Measurements from ENCODE around the gene RANBP17.
"Not testable (repeated sequence)": the region's sequence is repeated elsewhere in the genome, so short reads cannot be mapped to it uniquely, and the experiment has no call there.

RANBP17 gene

DNA sequence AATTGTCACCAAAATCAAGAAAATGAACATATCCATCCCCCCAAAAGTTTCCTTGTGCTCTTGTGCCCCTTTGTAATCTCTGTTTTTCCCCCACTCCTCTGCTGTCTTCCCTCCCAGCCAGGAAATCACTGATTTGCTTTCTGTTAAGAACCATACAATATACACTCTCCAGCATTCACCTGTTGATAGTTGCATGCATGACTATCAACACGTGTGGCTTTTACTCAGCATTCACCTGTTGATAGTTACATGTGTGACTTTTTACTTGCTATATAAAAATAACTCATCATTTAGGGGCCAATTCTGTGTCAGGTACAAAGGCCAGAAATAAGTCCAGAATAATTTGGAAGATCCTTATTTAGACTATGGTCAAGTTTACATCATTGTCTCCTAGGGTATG lies 6.0 kb downstream of the RANBP17 start:
- DNase-seq: no peak

DNA sequence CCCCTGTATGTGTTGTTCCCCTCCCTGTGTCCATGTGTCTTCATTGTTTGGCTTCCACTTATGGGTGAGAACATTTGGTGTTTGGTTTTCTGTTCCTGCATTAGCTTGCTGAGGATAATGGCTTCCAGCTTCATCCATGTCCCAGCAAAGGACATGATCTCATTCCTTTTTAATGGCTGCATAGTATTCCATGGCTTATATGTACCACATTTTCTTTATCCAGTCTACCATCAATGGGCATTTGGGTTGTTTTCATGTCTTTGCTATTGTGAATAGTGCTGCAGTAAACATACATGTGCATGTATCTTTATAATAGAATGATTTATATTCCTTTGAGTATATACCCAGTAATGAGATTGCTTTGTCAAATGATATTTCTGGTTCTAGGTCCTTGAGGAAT lies 8.6 kb downstream of the RANBP17 start:
- DNase-seq: not testable (repeated sequence)

DNA sequence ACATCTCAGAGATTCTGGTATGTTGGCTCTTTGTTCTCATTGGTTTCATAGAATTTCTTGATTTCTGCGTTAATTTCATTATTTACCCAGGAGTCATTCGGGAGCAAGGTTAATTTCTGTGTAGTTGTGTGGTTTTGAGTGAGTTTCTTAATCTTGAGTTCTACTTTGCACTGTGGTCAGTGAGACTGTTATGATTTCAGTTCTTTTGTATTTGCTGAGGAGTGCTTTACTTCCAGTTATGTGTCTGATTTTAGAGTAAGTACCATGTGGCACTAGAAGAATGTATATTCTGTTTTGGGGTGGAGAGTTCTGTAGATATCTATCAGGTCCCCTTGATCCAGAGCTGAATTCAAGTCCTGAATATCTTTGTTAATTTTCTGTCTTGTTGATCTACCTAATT lies 12.2 kb downstream of the RANBP17 start:
- no peak for DNase-seq

DNA sequence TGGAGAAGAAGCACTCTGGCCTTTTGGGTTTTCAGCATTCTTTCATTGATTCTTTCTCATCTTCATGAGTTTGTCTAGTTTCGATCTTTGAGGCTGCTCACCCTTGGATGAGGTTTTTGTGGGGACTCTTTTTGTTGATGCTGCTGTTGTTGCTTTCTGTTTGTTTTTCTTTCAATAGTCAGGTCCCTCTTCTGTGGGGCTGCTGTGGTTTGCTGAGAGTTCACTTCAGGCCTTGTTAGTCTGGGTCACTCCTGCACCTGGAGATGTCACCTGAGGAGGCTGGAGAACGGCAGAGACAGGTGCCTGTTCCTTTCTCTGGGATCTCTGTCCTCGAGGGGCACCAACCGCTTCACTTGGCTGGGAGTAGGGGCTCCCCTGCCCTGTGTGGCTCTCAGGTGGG lies 14.0 kb downstream of the RANBP17 start:
- DNase-seq: no peak

DNA sequence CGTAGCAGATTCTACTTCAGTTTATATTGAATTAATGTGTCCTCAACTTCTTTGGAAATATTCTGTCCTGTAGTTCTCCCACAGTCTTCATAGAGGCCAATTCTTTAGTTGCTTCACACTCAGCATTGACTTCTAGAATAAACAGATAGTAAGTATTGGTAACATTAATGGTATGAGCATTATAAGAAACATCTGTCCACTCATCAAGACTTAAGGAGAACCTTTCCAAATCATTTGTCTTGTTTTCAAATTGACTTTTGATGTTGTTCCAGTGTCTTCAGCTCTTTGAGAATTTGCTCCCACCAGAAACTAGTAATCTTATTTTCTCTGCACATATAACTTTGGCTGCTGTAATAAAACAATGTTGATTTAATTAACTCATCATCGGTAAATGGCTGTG lies 18.3 kb downstream of the RANBP17 start:
- DNase-seq: no peak

DNA sequence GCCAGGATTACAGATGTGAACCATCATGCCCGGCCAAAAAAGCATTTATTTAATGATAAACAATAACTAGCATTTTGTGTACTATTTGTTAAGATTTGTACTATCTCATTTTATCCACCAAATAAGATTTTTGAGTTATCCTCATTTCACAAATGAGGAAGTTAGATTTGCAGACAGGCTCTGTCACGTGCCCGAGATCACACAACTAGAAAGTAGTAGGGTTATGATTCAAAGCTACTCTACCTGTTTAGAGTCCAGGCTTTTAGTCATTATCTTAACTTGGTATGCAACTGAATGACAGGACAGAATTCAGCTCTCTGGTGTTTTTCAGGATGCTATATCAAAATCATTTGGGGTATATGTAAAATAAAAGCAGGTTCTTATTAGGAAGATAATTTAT lies 20.5 kb downstream of the RANBP17 start:
- no peak for DNase-seq

DNA sequence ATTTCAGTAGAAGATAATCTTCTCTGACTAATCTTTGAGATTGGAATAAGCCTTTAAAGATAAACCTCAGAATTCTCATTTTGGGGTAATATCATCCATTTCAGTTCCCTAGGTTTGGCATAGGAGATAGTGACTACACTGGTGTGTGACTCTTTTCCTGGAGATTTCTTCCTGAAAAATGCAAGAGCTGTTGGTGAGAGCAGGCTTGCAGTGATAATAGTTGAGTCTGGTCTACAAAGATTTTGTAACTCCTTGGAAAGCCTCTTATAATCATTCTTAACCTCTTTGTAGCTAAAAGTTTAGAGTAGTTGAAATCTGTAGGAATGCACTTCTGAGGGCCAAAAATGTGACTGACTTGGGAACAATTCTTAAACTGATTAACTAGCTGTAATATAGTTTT lies 23.4 kb downstream of the RANBP17 start:
- DNase-seq: no peak

DNA sequence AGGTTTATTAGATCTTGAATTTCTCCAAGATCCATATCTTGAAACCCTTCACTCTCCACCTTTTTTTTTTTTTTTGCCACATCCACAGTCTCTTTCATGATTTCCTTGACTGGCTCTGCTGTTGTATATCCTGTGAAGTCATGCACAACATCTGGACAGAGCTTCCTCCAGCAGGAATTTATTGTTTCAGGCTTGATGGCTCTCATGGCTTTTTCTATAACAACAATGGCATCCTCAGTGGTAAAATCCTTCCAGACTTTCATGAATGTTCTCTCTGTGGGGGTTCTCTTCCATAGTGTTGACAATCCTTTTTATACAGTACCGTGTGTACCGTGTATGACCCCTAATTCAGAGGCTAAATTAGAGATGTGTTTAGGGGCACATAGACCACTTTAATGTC lies 24.0 kb downstream of the RANBP17 start:
- no peak for DNase-seq

DNA sequence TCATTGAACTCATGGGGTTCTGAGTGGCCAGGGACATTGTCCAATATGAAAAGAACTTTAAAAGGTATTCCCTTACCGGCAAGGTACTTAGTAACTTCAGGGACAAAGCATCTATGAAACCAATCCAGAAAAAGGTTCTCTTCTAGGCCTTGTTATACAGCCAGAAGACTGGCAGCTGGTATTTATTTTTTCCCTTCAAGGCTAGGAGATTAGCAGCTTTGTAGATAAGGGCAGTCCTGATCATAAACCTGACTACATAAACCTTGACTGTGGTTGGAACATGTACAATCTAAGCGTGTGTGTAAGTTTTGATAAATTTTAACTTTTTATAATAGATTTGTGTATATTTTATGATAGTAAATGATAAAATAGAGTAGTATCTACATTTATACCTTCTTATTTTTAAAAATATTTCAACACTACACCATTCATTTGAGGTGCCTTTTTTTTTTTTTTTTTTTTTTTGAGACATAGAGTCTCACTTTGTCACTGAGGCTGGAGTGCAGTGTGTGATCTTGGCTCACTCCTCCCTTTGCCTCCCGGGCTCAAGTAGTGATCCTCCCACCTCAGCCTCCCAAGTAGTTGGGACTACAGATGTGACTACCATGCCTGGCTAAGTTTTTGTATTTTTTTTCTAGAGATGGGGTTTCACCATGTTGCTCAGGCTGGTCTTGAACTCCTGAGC lies 24.5 kb downstream of the RANBP17 start:
- DNase-seq: no peak

DNA sequence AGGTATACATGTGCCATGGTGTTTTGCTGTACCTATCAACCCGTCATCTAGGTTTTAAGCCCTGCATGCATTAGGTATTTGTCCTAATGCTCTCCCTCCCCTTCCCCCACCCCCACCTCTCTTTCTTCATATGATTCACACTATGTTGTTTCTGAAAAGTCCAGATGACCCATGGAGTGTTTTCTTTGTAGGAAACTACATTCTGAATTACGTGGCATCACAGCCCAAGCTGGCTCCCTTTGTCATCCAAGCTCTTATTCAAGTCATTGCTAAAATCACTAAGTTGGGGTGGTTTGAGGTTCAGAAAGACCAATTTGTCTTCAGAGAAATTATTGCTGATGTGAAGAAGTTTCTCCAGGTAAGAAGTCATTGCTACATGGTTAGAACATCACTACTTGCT lies 30.4 kb downstream of the RANBP17 start:
- no peak for DNase-seq

DNA sequence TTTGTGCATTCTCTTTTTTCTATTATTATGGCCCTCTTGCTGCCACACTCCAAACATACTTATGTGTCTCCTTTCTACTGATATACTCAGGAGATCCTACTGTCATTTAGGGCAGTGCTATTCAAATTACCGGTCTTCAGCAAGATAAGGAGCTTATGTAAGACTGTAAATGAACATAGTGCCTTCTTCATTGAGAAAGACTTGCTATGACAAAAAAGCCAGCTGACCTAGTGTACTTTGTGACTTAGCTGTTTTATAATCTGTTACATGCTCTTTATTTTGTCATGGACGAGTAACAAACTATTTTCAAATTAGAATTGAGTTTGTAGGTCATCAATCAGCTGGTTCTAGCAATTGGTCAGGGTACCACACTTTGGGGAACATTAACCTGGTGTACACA lies 32.8 kb downstream of the RANBP17 start:
- DNase-seq: no peak

DNA sequence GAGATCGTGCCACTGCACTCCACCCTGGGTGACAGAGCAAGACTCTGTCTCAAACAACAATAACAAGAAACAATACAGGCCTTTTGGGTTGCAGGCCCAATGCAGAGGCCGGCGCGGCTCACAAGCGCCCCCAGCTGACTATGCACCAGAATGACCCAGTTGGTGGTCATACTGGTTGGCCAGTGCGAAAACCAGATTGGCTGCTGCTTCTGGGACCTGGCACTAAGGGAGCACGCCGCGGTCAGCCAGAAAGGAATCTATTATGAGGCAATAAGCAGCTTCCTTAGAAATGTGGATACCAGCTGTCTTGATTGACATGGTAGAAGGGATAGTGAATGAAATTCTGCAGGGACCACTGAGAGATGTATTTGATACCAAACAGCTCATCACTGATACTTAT lies 35.0 kb downstream of the RANBP17 start:
- peak in 25 of 56 donors; percentile 1 to 47 (median 16) for DNase-seq

DNA sequence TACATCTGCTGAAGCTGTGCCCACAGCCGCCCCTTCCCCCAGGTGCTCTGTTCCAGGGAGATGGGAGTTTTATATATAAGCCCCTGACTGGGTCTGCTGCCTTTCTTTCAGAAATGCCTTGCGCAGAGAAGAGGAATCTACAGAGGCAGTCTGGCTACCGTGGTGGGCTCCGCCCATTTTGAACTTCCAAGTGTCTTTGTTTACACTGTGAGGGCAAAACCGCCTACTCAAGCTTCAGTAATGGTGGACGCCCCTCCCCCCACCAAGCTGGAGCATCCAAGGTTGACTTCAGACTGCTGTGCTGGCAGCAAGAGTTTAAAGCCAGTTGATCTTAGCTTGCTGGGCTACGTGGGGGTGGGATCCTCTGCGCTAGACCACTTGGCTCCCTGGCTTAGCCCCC lies 41.3 kb downstream of the RANBP17 start:
- no peak for DNase-seq

DNA sequence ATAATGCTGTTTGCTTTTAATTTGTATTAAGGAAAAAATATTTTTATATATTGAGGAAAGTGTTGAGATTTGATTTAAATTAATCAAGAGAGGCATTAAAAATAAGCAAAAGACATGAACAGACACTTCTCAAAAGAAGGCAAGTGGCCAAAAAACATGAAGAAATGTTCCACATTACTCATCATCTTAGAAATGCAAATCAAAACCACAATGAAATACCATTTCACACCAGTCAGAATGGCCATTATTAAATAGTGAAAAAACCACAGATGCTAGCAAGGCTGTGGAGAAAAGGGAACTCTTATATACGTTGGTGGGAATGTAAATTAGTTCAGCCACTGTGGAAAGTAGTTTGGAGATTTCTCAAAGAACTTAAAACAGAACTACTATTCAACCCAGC lies 45.9 kb downstream of the RANBP17 start:
- no peak for DNase-seq

DNA sequence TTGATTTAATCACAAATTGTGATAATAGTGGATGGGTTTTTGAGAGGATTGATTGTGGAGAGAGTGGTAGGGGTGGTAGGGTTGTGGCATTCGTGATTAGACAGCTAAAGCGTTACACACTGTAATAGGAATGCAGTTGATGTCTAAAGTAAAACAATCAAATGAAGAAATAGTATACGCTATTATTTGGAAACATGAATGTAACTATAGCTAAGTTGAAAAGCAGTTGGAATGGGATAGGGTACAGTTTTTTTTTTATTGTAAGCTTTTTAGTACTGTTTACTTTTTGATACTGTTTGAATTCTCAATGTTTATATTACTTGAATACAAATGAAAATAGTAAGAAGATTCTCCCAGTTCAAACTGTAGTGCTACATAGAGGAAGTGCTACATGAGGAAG lies 51.8 kb downstream of the RANBP17 start:
- no peak for DNase-seq

DNA sequence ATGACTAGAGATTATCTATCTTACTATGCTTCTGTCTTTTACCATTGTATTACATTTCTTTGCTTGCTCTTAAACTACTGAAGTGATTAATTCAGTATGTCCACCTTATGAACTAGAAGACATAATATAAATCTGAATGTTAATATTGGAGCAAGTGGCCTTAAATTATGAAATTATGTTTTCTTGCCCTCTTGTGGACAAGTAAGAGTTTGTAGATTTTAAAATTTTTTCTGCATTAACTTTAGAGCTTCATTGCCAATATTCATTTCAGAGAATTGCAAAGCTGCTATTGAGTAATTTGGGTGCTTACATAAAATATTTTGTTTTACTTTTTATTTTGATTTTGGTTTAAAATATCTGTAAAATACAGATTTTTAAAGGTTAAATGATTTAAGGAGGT lies 55.3 kb downstream of the RANBP17 start:
- DNase-seq: no peak

DNA sequence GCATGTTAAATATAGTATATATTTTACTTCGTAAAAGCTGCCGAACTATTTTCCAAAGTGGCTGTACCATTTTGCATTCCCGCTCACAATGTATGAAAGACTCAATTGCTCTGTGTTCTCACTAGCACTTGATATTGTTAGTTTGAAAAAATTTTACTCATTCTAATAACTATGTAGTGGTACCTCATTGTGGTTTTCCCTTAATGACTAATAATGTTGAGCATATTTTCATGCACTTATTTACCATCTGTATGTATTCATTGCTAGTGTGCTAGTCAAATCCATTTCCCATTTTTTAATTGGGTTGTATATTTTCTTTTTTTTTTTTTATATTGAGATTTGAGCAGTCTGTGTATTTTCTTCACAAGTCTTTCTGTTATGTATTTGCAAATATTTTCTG lies 58.4 kb downstream of the RANBP17 start:
- no peak for DNase-seq

DNA sequence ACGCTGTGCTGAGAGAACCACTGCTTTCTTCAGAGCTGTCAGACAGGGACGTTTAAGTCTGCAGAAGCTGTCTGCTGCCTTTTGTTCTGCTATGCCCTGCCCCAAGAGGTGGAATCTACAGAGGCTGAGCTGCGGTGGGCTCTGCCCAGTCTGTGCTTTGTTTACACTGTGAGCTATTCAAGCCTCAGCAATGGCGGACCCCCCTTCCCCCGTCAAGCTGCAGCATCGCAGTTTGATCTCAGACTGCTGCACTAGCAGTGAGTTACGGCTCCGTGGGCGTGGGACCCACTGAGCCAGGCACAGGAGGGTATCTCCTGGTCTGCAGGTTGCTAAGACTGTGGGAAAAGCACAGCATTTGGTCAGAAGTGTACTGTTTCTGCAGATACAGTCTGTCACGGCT lies 60.5 kb downstream of the RANBP17 start:
- DNase-seq: not testable (repeated sequence)

DNA sequence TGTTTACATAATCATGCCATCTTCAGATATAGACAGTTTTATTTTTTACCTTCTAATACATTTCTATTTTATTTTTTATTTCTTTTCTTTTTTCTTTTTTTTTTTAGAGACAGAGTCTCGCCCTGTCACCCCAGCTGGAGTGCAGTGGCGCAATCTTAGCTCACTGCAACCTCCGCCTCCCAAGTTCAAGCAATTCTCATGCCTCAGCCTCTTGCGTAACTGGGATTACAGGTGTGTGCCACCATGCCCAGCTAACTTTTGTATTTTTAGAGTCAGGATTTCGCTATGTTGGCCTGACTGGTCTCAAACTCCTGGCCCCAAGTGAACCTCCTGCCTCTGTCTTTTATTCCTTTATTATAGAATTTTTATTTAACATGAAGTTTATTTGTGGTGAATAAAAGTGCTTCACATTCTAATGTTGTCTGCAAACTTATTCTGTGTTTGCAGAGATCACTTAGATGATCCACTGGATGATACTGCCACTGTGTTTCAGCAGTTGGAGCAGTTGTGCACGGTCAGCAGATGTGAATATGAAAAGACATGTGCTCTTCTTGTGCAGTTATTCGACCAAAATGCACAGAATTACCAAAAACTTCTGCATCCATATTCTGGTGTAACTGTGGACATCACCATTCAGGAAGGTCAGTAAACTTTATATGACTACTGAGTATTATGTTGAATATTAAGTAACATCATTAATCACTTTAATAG lies 62.2 kb downstream of the RANBP17 start:
- DNase-seq: no peak

DNA sequence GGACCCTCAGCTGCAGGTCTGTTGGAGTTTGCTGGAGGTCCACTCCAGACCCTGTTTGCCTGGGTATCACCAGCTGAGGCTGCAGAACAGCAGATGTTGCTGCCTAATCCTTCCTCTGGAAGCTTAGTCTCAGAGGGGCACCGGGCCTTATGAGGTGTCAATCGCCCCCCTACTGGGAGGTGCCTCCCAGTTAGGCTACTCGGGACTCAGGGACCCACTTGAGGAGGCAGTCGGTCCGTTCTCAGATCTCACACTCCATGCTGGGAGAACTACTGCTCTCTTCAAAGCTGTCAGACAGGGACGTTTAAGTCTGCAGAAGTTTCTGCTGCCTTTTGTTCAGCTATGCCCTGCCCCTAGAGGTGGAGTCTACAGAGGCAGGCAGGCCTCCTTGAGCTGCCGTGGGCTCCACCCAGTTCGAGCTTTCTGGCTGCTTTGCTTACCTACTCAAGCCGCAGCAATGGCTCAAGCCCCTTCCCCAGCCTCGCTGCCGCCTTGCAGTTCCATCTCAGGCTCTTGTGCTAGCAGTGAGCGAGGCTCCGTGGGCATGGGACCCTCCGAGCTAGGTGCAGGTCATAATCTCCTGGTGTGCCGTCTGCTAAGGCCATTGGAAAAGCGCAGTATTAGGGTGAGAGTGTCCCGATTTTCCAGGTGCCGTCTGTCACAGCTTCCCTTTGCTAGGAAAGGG lies 73.9 kb downstream of the RANBP17 start:
- DNase-seq: not testable (repeated sequence)

DNA sequence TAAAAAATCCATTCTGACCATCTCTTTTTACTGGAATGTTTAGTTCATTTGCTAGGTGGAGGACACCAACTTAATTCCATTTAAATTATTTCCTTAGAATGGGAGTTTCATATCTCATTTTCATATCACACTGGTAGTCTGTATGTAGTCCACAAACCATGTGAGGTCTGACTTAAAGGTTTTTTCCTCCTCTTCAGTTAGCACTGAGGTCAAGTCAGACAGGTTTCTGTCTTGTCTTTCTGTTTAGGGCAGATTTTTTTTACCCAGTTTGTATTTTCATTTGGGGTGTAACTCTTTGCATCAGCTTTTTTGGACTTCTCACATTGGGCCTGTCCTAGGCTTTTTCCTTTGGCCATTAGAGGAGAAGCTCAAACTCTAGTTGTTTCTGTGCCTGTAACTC lies 75.3 kb downstream of the RANBP17 start:
- no peak for DNase-seq

DNA sequence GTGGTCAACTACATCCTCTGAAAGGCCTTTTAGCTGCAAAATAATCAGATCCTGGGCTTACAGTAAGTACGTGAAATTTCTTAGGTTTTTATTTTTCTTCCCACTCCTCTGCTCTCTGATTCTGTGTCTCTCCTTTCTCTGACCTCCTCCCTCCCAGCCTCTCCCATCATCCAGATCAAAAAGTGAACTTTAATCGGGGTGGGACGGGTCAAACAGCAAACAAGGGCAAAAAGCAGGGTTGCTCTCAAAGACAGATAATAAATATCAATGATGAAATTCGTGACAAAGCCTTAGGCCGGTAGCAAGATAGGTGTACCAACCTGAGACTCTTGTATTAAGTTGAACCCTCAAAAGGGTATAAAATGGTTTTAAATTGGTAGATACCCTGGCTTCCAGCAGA lies 76.1 kb downstream of the RANBP17 start:
- no peak for DNase-seq

DNA sequence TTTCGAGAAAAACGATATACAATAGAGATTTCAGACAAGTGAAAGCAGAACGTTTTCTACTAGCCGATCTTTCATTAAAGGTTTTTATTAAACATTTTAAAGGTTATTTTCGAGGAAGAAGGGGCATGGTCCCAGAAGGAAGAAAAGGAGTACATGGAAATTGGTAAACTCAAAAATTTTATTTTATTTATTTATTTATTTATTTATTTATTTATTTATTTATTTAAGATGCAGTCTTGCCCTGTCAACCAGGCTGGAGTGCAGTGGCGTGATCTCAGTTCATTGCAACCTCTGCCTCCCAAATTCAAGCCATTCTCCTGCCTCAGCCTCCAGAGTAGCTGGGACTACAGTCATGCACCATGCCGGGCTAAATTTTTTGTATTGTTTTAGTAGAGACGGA lies 77.4 kb downstream of the RANBP17 start:
- DNase-seq: no peak

Data from amygdala (tissue), 56 donors.